HG03039 (cell line): ENCODE results near the gene RNU11.
"Not testable (repeated sequence)": the region's sequence is repeated elsewhere in the genome, so short reads cannot be mapped to it uniquely, and the experiment has no call there.

Source experiments
- ATAC-seq: cut with Tn5 transposase; IDR thresholded peaks from one replicate; pipeline ENCODE4 v1.9.1; 2021; ENCODE audit warnings: mild to moderate bottlenecking, moderate library complexity; ENCODE audit not compliant: unreplicated experiment

The RNU11 gene

DNA sequence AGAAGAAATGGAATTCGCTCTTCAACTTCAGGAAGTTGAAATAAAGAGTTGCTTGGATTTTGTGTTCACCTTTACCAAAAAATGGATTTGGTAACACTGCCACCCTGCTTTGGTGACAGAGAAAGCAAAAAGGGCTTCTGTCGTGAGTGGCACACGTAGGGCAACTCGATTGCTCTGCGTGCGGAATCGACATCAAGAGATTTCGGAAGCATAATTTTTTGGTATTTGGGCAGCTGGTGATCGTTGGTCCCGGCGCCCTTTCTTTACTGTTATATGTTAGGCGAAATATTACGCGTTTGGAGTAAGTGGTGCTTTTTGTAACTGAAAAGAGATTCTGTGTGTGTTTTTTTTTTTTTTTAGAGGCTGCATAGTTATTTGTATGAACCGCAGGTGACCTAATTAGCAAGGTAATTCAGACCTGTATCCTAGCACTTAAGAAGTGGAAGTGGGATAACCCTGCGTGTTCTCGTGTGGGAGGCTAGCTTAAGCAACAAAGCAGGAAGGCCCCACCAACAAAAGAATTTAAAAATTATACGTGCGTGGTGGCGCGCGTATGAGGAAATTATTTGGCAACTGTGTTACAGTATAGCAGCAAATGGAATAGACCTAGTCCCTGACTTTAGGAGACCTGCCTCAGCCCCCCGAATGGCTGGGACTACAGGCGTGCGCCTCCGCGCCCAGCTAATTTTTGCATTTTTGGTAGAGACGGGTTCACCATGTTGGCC is at the start of gene RNU11:
Gene RNU11 (plus strand): TSS at position 127 of the 725 bp plus-strand sequence.
- peak; percentile 45 for ATAC-seq

DNA sequence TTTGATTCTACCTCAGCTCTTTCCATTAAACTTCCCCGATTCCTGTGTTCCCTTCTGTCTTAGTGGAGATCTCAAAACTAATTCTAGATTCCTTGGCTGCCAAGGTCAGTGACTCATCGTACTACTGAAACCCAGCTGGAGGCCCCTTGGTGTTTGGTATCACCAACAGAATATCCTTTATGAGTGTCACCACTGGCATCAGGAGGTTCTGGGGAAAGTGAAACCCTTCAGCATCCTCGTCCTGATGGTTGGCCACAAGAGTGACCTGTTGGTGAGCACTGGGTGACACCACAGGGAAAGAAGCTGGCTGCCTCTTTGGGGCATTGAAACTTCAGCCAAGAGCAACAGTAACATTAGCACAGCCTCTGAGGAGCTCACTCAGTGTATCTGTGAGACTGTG is 46.7 kb upstream of the RNU11 start:
- no peak for ATAC-seq

DNA sequence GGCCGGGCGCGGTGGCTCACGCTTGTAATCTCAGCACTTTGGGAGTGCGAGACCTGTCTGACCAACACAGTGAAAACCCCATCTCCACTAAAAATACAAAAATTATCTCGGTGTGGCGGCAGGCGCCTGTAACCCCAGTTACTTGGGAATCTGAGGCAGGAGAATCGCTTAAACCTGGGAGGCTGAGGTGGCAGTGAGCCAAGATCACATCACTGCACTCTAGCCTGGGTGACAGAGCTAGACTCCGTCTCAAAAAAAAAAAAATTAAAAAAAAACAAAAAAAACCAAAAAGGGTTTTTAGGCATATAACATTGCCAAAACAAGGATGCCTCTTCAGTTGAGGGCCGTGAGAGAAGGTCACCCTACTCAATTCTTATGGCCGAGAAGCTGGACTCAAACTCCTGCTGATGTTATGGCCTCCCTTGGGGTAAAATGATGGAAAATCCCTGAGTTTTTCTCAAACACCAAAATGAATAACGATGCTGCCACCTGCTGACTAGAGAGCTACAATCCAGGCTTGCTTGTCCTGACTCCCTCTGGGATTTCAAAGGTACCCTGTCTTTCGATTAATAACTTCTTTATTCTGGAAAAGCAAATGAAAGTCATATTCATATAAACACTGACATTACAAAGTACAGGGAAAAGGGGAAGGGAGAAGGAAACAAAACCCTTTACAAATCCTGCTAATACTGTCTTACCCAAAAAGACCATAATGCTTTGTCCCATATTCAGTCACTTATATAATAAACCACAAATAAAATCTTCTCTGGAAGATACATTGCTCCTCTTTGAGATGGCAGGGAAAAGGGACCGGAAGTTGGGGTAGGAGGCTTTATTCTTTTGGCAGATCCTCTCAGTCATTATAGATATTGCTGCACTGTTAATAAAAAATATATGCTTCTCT is 45.6 kb upstream of the RNU11 start:
- ATAC-seq = no peak

DNA sequence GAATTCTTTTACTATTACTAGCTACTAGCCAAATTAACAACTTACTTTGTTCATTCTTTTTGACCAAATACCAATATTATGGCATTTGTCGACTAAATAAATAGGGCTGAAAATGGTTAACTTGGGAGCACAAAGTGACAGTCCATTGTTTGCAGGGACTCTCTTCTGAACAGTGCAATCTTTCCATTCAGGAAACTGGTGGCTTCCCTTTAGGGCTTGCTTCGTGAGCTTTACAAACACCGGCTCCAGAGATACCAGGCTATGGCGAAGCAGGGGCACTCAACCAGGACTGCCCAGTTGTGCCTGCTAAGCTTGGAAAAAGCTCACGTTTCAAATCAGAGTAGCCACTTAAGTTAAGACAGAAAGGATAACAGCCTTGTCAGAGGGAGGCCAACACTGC is 44.0 kb upstream of the RNU11 start:
- ATAC-seq = no peak

DNA sequence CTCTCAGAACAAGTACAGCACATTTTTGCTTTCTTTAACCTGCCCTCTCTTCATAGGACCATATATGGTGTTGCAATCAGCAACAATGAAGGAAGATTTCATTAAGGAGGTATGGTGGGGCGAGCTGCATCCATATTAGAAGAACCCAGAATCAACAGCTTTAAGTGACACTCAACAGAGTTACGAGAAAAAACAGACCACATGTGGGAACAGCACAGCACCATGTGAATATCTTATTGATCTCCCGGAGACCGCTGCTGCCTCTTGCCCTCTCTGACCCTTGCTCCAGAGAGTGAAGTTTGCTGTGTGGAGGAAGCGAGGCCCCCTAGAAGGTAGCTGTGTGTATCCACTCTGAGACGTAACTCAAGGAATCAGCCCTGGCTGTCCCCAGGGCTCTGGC is 43.4 kb upstream of the RNU11 start:
- no peak for ATAC-seq

DNA sequence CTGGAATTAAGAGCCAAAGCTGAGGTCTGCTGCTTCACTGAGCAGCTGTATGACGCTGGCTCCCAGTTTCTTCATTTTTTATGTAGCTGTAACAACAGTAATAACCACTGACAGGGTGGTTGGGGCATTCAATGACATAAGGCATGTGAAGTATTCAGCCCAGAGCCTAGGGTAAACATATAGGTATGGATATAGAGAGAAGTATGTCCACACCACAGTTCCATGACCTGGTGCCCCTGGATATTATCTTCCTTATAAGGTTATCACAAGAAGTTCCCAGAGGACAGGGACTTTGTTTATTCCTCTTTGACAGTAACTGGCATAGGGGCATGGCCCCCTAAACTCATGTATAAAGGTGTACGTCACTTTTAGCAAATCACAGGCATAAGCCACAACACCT is 41.6 kb upstream of the RNU11 start:
- no peak for ATAC-seq

DNA sequence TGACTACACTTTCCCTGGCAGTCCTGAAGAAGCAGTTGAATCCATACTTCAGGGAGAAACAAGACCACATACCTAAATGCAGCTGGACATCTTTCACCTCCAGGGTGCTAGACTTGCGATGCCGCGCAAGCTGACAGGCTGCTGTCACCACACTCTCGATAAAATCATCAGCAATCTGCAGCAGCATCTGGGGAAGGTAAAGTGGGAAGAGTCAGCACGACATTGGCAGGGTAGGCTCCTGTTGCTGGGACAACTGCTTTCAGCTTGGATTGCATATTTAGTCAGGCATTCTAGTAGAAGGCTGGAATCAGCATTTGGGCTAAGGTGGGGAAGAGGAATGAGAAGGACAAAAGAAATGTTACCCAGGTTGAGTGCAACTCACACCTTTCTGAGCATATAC is 35.2 kb upstream of the RNU11 start:
- ATAC-seq = no peak

DNA sequence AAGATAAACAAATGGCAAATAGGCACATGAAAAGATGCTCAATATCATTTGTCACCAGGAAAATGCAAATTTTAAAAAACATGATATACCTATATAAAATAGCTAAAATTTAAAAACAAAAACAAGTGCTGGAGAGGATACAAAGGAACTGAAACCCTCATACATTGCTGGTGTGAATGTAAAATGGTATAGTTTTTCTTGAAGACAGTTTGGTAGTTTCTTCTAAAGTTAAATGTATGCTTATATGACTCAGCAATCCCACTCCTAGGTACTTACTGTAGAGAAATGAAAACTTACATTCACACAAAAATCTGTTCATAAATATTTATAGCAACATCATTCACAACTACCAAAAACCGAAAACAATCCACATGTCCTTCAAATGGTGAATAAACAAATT is 16.7 kb upstream of the RNU11 start:
- no peak for ATAC-seq

DNA sequence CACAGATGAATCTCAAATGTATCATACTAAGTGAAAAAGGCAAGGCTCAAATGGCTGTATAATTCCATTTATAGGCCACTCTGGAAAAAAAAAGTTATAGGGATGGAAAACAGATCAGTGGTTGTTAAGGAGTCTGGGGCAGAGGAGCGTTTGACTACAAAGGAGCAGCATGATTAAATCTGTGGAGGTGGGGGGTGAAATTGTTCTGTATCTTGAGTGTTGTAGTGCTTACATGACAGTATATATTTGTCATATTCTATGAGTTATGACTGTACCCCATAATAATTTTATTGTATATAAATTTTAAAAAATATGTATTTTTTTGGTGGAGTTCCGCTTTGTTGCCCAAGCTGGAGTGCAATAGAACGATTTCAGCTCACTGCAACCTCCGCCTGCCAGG is 15.8 kb upstream of the RNU11 start:
- ATAC-seq = no peak

DNA sequence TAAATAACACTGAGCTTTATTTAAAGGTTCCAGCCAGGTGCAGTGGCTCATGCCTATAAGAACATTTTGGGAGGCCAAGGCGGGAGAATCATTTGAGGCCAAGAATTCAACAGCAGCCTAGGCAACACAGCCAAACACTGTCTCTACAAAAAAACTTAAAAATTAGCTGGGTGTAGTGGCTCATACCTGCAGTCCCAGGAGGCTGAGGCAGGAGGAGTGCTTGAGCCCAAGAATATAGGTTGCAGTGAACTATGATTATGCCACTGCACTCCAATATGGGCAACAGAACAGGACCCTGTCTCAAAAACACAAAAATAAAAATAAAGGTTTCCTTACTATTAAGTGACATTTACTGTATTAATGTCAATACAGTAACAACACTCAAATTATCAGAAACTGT is 7.6 kb upstream of the RNU11 start:
- no peak for ATAC-seq

DNA sequence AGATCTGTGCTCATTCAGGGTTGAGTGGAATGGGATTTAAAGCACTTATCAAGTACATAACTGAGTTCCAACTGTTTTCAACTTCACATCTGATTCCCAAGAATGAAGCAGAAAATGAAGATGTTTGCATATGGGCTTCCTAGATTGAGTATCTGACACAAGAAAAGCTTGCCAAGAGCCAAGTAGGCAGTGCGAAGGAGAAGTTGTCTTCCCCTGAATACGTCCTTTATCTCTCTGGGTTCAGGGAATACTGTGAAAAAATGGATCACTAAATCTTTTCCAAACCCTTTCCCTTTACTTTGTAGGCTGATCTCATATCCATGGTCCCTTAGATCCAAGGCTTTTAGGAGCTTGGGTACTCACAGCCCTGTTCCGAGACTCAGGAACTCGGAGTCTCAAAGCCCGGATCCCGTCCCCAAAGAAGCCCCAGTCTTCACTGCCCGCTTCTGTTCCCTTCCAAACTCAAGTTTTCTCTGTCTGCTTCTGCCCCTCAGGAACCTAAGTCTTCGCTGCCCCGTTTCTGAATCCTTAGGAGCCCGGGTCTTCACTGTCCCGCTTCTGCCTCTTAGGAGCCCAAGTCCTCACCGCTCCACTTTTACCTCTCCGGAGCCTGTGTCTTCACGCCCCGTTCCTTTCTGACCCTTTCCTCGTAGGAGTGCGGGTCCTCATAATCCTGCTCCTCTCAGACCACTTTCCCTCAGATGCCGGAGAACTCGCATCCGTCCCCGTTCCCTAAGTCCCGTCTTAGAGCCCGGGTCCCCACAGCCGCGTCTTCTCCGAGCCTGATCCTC is 6.1 kb upstream of the RNU11 start:
- peak; percentile 21 for ATAC-seq

DNA sequence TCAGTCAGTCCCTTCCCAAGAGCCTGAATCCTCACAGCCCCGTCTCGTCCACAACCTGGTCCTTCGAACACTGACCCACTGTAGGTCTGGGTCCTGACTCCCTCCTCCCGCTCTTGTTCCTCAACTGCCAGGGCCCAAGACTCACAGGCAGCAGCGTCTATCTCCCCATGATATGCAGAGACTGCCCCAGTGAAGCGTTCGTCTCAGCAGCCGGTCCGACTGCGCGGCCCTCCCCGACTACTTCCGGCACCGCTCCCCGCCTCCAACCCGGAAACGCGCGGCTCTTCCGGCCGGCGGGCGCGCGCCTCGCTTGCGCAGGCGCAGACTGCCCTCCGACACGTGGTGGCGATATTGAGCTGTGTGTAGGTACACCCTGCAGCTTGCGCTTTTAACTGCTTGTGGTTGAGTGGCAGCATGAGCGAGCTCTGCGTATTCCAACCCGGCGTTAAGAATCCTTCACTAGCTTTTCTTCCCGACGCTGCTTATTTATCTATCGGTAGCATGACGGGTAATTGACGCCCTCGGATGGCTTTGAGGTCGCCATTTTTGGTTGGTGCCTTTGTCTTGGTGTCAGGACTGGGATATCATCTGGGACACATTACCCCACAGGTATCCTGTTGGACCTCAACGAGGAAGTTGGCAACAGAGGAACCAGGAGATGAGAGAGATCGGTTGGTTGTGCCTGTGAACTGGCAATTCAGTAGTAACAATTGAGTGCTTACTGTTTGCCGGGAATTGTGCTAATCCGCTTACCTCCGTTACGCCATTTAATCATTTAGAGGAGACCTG is 5.4 kb upstream of the RNU11 start, which contains the start of gene TAF12:
Gene TAF12 (minus strand): TSS at position 221 of the 789 bp plus-strand sequence. CDS start 20,986 bp downstream, outside the sequence.
- peak; percentile 65 for ATAC-seq

DNA sequence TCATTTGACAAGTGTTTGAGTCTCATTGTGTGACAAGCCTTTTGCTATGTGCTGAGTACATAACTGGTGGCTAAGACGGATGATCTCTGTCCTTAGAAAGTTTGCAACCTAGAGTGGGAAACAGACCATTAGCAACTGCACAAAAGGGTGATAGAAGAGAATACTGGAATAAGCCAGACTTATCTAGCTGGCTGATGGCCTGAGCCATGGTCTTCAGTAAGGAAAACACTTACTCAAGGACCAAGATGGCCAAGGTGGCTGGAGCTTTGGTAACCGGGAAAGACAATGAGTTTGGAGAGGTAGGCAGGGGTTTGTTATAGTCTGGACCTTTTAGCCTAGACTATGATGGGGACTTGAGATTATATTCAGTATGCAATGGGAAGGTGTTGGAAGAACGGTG is 3.9 kb upstream of the RNU11 start:
- no peak for ATAC-seq

DNA sequence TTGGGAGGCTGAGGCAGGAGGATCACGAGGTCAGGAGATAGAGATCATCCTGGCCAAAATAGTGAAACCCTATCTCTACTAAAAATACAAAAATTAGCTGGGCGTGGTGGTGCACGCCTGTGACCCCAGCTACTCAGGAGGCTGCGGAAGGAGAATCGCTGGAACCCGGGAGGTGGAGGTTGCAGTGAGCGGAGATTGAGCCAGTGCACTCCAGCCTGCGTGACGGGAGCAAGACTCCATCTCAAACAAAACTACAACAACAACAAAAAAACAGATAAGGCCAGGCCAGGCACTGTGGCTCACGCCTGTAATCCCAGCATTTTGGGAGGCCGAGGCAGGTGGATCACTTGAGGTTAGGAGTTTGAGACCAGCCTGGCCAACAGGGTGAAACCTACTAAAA is 3.0 kb upstream of the RNU11 start:
- ATAC-seq = not testable (repeated sequence)

DNA sequence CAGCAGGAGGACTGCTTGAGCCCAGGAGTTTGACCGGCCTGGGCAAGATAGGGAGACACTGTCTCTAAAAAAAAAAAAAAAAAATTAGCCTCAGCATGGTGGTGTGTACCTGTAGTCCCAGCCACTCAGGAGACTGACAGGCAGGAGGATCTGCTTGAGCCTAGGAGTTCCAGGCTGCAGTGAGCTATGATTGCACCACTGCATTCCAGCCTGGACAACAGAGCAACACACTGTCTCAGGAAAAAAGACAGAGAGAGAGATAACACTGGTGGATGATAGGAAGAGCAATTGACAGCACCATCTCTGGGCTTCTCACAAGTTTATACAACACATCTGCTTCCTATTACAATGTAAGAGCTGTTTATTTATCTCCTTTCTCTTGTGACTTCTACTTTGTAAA is 2.4 kb upstream of the RNU11 start:
- no peak for ATAC-seq

DNA sequence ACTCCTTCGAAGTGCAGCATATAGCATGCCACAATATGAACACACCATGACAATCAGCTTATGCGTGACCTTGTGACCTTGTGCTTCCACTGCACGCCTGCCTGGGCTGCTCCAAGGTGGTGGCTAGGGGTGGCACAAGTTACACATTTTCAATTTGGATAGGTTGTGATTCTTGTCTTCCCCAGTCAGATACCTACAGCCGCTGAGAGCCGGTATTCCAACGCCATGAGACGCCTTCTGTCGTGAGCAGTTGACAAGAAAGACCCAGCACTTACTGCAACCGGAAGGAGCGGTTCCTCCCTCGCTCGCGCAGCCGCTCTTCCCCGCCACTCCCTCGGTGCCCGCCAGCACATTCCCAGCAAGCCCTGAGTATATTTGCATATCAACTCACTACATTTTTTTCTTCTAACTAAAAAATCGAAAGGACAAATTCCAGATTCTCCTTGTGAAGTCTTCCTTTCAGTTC is 359 bp upstream of the RNU11 start:
- ATAC-seq = peak; percentile 58

DNA sequence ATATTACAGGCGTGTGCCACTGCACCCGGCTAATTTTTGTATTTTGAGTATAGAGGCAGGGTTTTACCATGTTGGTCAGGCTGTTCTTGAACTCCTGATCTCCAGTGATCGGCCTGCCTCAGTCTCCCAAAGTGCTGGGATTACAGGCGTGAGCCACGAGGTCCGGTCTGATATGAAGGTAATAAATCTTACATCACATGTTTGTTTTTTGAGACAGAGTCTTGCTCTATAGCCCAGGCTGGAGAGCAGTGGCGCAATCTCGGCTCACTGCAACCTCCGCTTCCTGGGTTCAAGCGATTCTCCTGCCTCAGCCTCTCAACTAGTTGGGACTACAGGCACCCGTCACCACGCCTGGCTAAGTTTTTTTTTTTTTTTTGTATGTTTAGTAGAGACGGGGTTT is 4.7 kb downstream of the RNU11 start:
- ATAC-seq = not testable (repeated sequence)

DNA sequence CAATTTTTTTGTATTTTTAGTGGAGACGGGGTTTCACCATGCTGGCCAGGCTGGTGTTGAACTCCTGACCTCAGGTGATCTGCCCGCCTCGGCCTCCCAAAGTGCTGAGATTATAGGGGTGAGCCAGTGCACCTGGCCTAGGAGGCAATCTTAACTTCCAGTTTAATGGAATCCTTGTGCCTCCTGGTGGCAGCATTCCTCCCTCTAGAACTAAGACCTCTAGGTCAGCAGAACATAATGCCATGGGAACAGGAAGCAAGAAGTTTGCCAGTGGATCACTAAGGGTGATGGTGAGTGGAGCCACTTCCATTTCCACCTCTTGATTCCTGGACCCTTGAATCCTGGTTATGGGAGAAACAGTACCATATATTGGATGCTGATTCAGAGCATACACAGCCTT is 5.5 kb downstream of the RNU11 start:
- ATAC-seq = not testable (repeated sequence)

DNA sequence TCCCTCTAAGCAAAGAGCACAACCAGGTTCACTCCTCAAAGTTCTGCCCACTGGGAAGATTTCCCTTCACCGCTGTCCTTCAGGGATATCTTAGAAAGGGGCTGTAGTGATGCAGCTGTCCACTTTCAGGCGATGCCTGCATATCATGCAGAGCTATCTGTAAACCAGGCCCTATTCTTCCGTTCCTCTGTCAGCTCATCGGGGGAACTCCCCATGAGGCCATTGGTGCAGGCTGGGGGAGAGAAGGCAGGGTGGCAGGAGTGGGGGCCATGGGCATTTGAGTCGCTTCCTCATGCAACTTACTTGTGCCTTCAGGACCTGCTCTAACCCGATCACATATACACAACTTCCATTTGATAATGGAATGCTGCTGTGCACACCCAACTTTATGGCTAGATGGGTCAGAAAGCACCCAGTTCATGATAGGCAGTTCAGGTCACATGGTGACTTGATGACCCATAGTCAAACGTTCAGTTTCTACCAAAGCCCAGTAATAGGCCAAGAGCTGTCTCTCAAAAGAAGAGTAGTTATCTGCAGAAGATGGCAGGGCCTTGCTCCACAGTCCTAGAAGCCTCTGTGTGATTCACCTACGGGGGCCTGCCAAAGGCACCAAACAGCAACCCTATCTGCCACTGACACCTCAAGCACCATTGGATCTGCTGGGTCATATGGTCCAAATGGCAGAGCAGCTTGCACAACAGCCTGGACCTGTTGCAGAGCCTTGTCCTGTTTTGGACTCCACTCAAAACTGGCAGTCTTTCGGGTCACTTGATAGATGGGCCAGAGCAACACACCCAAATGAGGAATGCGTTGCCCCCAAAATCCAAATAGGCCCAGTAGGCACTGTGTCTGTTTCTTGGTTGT is 7.3 kb downstream of the RNU11 start:
- ATAC-seq = not testable (repeated sequence)
